ENCODE measurements around the gene DOP1B. TPM values are rescaled to one million over a fixed set of nuclear protein-coding genes. Genes with fewer than 3 reads are reported as not detected.

Gene DOP1B, protein sequence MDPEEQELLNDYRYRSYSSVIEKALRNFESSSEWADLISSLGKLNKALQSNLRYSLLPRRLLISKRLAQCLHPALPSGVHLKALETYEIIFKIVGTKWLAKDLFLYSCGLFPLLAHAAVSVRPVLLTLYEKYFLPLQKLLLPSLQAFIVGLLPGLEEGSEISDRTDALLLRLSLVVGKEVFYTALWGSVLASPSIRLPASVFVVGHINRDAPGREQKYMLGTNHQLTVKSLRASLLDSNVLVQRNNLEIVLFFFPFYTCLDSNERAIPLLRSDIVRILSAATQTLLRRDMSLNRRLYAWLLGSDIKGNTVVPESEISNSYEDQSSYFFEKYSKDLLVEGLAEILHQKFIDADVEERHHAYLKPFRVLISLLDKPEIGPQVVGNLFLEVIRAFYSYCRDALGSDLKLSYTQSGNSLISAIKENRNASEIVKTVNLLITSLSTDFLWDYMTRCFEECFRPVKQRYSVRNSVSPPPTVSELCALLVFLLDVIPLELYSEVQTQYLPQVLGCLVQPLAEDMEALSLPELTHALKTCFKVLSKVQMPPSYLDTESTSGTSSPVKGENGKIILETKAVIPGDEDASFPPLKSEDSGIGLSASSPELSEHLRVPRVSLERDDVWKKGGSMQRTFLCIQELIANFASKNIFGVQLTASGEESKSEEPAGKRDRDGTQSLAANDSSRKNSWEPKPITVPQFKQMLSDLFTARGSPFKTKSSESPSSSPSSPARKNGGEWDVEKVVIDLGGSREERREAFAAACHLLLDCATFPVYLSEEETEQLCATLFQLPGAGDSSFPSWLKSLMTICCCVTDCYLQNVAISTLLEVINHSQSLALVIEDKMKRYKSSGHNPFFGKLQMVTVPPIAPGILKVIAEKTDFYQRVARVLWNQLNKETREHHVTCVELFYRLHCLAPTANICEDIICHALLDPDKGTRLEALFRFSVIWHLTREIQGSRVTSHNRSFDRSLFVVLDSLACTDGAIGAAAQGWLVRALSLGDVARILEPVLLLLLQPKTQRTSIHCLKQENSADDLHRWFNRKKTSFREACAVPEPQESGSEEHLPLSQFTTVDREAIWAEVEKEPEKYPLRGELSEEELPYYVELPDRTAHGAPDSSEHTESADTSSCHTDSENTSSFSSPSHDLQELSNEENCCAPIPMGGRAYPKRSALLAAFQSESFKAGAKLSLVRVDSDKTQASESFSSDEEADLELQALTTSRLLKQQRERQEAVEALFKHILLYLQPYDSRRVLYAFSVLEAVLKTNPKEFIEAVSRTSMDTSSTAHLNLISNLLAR (N-terminal part only)
- total RNA-seq (2022; extraction: Qiagen RNA extraction): 2.6 to 5.2 TPM (median 3.9 TPM) in 5 replicates

DNA sequence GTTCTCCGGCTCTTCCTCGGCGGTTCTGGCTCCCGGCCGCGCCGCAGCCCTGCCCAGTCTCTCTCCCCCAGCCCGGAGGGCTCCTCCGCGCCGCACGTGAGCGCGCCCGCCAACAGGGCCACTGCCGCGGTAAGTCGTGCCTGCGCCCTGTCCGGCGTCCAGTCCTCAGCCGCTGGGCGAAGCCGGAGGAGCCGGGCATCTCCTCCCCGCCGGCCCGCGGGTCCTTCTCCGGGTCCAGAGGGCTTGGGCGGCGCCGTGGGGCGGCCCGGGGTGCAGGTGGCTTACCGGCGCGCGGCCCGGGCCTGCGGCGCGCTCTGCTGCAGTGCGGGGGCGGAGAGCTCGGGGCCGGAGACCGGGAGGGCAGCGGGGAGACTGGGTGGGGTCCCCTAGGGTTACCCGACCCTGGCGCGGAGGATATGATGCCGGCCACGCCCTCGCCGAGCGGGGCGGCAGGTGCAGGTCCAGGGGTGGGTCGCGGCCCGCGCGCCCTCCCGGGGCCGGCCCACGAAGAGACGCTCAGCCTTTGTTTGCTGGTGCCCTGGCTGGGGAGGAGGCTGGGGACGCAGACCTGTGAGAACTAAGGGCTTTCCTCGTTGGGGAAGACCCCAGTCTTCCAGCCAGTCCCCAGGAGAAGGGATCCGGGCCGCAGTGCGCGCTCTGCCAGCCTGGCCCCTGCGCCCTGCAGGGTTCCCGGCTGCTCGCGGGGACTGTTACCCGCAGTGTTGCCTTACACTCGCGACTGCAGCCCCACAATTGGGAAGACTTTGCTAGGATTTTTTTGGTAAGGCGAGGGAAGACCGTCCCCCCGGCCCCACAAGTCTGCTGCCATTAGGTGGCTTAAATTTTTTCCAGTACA, at the start of gene DOP1B:
DOP1B (plus strand) TSS at position 10 of the 856 bp plus-strand sequence. CDS start 7,910 bp downstream, outside the sequence.

DNA sequence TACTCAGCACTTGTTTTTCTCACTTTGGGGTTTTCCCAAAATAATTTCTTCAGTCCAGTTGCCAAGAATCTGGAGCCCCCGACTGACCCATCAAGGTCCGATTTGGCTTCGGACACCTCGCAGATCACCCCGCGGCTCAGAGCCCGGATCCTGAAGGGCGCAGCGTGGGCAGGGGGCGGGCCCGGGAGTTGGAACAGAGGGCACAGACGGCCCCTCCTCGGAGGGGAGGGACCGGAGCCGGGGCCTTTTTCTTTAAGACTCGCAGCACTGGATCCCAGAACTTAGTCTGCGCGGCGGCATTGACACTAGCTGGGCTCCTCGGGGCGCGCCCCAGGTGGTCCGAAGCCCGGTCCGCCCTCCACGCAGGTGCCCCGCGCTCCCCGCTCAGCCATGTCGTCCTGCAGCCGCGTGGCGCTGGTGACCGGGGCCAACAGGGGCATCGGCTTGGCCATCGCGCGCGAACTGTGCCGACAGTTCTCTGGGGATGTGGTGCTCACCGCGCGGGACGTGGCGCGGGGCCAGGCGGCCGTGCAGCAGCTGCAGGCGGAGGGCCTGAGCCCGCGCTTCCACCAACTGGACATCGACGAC, 21.7 kb upstream of the DOP1B start, which contains the start of gene CBR3:
CBR3 (plus strand) TSS at position 277 of the 588 bp plus-strand sequence; CDS start at position 391, 114 bp downstream.

Other genes with a start within 250 kb of the DOP1B start
- gene SETD4, start 96.3 kb upstream of the DOP1B start, total RNA-seq (2022; extraction: Qiagen RNA extraction): 9.0 to 11.1 TPM (median 10.4 TPM) in 5 replicates
- 150 to 164 TPM (median 155 TPM) in 5 replicates for gene CBR1, start 86.8 kb upstream of the DOP1B start, total RNA-seq (2022; extraction: Qiagen RNA extraction)
- 8.4 to 12.4 TPM (median 11.1 TPM) in 5 replicates for gene CBR3, start 21.7 kb upstream of the DOP1B start, total RNA-seq (2022; extraction: Qiagen RNA extraction)
- 5.7 to 9.5 TPM (median 6.7 TPM) in 5 replicates for gene MORC3, start 163.4 kb downstream of the DOP1B start, total RNA-seq (2022; extraction: Qiagen RNA extraction)
- 10.9 to 12.7 TPM (median 12.1 TPM) in 5 replicates for gene CHAF1B, start 228.6 kb downstream of the DOP1B start, total RNA-seq (2022; extraction: Qiagen RNA extraction)